Astrocyte (in vitro differentiated cells and primary cell): ENCODE data around the gene EPS8.

ENCODE experiments used
- CTCF ChIP-seq: IDR thresholded peaks from 2 replicates; pipeline ENCODE4 v1.5.1; 2011; ENCODE audit warnings: low read depth, mild to moderate bottlenecking, inconsistent platforms, low read length, moderate library complexity; ENCODE audit not compliant: insufficient read depth
- EZH2 ChIP-seq: IDR thresholded peaks from 2 replicates; pipeline ENCODE4 v1.6.1; 2012; ENCODE audit warnings: mild to moderate bottlenecking, low read length, inconsistent platforms; ENCODE audit not compliant: insufficient read depth

GRCh38 chr12:15778126-15778525, 11.1 kb downstream of the EPS8 start:
- TF ChIP-seq CTCF = no peak
- no peak for TF ChIP-seq EZH2
